ENCODE results near the gene ADD3. TPM values are rescaled to one million over a fixed set of nuclear protein-coding genes. Genes with fewer than 3 reads are reported as not detected.
"Not testable (repeated sequence)": the region's sequence is repeated elsewhere in the genome, so short reads cannot be mapped to it uniquely, and the experiment has no call there.

Gene ADD3
- total RNA-seq, 2 donors from 2014 or later: 37.9 to 40.5 TPM

DNA sequence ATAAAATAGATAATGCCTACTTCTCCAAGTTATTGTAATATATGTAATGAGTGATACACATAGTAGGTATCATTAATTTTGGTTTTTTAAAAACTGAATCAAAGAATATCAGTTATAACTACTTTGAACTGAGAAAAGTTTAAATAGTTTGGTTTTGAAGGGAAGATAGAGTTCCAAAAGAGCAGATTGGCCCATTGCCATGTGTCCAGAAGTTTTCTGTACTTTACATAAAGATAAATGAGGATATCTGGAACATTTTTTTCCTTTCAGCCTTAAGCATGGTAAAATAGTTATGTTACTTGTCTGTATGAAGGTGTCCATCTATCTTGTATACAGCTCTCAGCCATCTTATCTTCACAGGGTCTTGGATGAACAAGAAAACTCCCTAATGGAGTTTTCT is 101.7 kb downstream of the ADD3 start:
- Histone ChIP-seq H3K27me3 (no peaks in the 10 kb centered on the region), H3K4me1 (no peaks in the 10 kb centered on the region), H3K27ac (no peak overlapping the region), H3K4me3 (no peak overlapping the region), H3K9me3 (no peaks in the 10 kb centered on the region), H3K36me3 (replicated peaks in 1 of 2; ENCODE audit: insufficient read depth in 1 of 2, low read depth in 2 of 2) (peaks cover 0 to 2% of the 10 kb centered on the region in 2 donors)
- no peak for TF ChIP-seq POLR2A (IDR thresholded peaks at IDR 0.05)
- TF ChIP-seq, protein P1, sequence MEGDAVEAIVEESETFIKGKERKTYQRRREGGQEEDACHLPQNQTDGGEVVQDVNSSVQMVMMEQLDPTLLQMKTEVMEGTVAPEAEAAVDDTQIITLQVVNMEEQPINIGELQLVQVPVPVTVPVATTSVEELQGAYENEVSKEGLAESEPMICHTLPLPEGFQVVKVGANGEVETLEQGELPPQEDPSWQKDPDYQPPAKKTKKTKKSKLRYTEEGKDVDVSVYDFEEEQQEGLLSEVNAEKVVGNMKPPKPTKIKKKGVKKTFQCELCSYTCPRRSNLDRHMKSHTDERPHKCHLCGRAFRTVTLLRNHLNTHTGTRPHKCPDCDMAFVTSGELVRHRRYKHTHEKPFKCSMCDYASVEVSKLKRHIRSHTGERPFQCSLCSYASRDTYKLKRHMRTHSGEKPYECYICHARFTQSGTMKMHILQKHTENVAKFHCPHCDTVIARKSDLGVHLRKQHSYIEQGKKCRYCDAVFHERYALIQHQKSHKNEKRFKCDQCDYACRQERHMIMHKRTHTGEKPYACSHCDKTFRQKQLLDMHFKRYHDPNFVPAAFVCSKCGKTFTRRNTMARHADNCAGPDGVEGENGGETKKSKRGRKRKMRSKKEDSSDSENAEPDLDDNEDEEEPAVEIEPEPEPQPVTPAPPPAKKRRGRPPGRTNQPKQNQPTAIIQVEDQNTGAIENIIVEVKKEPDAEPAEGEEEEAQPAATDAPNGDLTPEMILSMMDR (IDR thresholded peaks at IDR 0.05): no peak
- DNase-seq: no peak
- intact Hi-C loops (cut with DNase I): loop anchor here (10.0 kb wide), 1 partner anchor 225 kb away; no protein-coding TSS in a partner anchor
- no peak for ATAC-seq

DNA sequence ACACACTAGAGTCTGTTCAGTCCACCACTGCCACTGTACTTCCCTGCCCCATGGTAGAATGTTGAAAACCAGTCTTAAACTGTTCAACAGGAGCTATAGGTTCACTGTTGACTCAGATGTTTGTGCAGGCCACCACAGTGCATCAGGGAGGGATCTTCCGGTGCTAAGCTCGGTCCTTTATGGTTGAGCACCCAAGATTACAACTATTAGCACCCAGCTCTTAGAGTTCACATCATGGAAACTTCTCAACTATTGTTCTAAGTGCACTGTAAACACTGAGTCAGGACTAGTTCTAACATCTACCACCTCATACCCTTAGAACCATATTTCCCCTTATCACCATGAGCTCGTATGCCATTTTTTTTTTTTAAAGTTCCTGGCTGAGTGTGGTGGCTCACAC is 102.6 kb downstream of the ADD3 start:
- Histone ChIP-seq H3K27me3 (no peaks in the 10 kb centered on the region), H3K4me3 (no peak overlapping the region), H3K9me3 (no peaks in the 10 kb centered on the region), H3K36me3 (replicated peaks in 1 of 2; ENCODE audit: insufficient read depth in 1 of 2, low read depth in 2 of 2) (peaks cover 0 to 2% of the 10 kb centered on the region in 2 donors), H3K4me1 (no peaks in the 10 kb centered on the region), H3K27ac (no peak overlapping the region)
- TF ChIP-seq POLR2A (IDR thresholded peaks at IDR 0.05): no peak
- TF ChIP-seq, protein P1 (IDR thresholded peaks at IDR 0.05): no peak
- 98% methylated on average over 3 of the region's 3 CpGs for WGBS, 2 donors
- DNase-seq: no peak
- no peak for ATAC-seq
- intact Hi-C loops (cut with DNase I): no loop called here

DNA sequence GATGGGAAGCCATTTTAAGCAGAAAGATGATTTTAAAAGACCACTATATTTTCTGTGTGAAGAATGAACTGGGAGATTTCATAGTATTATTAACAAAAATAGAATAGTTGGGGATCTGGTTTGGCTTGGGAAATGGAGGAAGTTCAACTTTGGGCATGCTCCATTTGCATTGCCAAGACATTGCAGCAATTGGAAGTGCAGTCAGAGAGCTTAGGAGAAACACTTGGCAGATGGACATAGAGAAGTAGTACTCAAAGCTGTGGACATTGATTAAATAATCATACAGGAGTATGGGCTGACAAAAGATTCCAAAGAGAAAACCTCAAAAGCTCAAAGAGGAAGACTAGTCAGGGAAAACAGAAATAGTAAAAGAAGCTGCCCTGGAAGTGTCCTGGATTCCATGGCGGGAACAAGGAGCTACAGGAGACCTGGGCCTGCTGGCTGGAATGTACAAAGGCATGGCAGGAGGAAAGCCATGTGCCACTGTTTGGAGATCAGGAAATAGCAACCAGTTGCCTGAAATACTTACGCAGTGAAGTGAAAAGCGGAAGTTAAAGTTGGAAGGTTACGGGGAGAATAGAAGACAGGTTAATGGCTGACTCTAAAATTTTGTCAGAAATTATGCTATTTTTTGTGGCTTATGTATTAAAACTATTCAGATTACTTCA is 106.0 kb downstream of the ADD3 start:
- DNase-seq (no peak), ATAC-seq (no peak)
- no peak overlapping the region for H3K4me3 ChIP-seq
- TF ChIP-seq POLR2A (IDR thresholded peaks at IDR 0.05): no peak
- TF ChIP-seq, protein P1 (IDR thresholded peaks at IDR 0.05): no peak
- H3K36me3 ChIP-seq (replicated peaks in 1 of 2; ENCODE audit: insufficient read depth in 1 of 2, low read depth in 2 of 2): peaks cover 0 to 2% of the 10 kb centered on the region in 2 donors
- H3K27me3 ChIP-seq: no peaks in the 10 kb centered on the region
- H3K4me1 ChIP-seq: no peaks in the 10 kb centered on the region
- no peak overlapping the region for H3K27ac ChIP-seq
- intact Hi-C loops (cut with DNase I): no loop called here
- 93 to 99% methylated on average over 4 of the region's 4 CpGs for WGBS, 2 donors
- H3K9me3 ChIP-seq: no peaks in the 10 kb centered on the region

DNA sequence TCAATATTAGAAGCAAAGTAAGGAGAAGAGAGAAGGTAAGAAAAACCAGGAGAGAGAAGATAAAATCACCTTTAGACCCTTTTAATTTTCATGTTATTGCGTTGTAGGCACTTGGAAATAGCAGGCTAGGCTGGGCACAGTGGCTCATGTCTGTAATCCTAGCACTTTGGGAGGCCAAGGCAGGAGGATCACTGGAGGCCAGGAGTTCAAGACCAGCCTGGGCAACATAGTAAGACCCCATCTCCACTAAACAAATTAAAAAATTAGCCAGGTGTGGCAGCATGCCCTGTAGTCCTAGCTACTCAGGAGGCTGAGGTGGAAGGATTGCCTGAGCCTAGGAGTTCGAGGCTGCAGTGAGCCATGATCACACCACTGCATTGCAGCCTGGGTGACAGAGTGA is 106.9 kb downstream of the ADD3 start:
- H3K9me3 ChIP-seq; intact Hi-C loops (cut with DNase I); H3K4me1 ChIP-seq; DNase-seq; H3K4me3 ChIP-seq; H3K27me3 ChIP-seq; H3K36me3 ChIP-seq (replicated peaks in 1 of 2; ENCODE audit: insufficient read depth in 1 of 2, low read depth in 2 of 2); H3K27ac ChIP-seq; ATAC-seq: not testable (repeated sequence)
- WGBS, 2 donors: 100% methylated on average over 2 of the region's 2 CpGs

DNA sequence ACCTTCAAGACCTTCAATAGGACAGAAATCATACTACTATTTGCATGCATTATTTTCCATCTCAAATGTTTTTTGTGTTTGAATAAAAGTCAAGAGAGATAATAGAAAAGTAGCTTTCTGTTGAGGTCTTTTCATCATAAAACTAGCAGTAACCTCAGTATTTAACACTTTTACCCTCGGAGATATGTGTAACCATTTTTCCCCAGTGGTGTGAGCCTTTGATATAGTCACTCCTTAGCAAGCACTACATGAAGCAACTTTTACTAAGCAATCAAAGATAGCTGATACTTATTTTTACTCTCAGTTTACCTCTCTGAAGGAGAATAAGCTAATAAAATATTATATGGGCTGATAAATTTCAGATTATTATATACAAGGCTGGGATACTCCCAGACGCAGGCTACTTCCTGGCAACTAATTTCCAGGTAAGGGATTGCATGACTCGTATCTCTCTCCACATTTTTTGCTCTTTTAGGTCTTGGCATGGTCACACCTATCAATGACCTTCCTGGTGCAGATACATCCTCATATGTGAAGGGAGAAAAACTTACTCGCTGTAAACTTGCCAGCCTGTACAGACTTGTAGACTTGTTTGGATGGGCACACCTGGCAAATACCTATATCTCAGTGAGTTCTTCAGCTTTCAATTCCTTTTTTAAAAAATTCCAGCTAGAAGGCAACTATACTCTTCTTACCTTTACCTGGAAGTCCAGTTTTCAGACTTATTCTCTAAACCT is 108.2 kb downstream of the ADD3 start:
- 90 to 95% methylated on average over 4 of the region's 4 CpGs for WGBS, 2 donors
- peaks cover 0 to 4% of the 10 kb centered on the region in 2 donors for H3K36me3 ChIP-seq (replicated peaks in 1 of 2; ENCODE audit: insufficient read depth in 1 of 2, low read depth in 2 of 2)

More for the DNA sequence above, 108.2 kb downstream of the ADD3 start:
- TF ChIP-seq POLR2A (IDR thresholded peaks at IDR 0.05): no peak
- TF ChIP-seq, protein P1 (IDR thresholded peaks at IDR 0.05): no peak
- no peak overlapping the region for H3K4me3 ChIP-seq
- ATAC-seq (no peak), DNase-seq (no peak)
- no peak overlapping the region for H3K27ac ChIP-seq
- H3K4me1 ChIP-seq: no peaks in the 10 kb centered on the region
- intact Hi-C loops (cut with DNase I): no loop called here
- H3K27me3 ChIP-seq: no peaks in the 10 kb centered on the region
- no peaks in the 10 kb centered on the region for H3K9me3 ChIP-seq

Measured in body of pancreas (tissue), 4 donors.